Esophagus squamous epithelium (tissue), 4 donors: Measurements from ENCODE around the gene DPYSL4.

Source experiments
- CTCF ChIP-seq, 6 experiments: fragments of 450-650 bp in 4 of 6; fragments of 200-600 bp in 2 of 6; sonication (generic) in 2 of 6; IDR thresholded peaks; one replicate each; pipeline ENCODE4 v1.5.1; 2016 to 2019; ENCODE audit warnings: antibody characterized with exemption in 6 of 6, mild to moderate bottlenecking in 4 of 6, moderate library complexity in 4 of 6
- POLR2A ChIP-seq, 4 donors: fragments of 450-650 bp; IDR thresholded peaks; one replicate each; pipeline ENCODE4 v1.6.1; 2017; ENCODE audit warnings: antibody characterized with exemption in 4 of 4, mild to moderate bottlenecking in 4 of 4, moderate library complexity in 3 of 4

- TF ChIP-seq CTCF (IDR thresholded peaks at IDR 0.05): no peak
- TF ChIP-seq POLR2A (IDR thresholded peaks at IDR 0.05): no peak
Measured at GRCh38 chr10:132144086-132144485, 42.7 kb upstream of the DPYSL4 start.
